ENCODE measurements around the gene KCNC3. TPM values are rescaled to one million over a fixed set of nuclear protein-coding genes. Genes with fewer than 3 reads are reported as not detected.
A peak's percentile ranks its signal among the peaks of the same experiment; 100 is the strongest.

KCNC3 gene
- total RNA-seq, 1 experiment from 2014 or later, result 17.3 TPM

DNA sequence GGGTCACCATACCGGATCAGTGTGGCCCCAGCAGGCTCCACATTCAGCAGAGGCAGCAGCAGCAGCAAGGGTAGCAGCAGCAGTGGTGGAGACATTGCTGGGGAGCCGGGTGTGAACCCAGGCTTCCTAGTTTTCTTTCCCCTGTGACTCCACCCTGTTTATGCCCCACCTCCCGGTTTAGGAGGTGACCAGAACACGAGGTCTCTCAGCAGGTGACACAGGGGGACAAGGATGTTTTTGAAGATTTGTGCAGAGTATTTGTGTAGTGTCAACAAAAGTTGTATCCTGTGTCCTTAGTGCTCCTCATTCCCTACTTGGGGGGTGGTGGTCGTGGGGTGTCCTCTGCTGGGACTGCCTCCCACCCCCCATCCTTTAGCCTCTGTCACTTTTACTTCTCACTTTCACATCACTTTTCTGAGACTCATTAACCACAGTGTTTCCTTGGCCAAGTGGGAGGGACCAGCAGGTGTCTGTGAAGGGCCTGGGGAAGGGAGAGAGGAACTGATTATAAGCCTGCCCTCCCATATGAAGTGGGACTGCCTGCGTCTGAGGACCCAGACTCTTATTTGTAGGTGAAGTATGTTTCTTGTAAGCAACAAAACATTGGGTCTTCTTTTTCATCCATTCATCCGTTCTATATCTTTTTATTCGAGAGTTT, 15.6 kb upstream of the KCNC3 start:
- Histone ChIP-seq H3K56ac (ENCODE audit: insufficient read length, low read depth, low read length) (no peak overlapping the region), H3K27me3 (ENCODE audit: insufficient read depth, low read length) (no peaks in the 10 kb centered on the region), H2BK5ac (ENCODE audit: insufficient read length, low read length) (no peak overlapping the region), H2AFZ (ENCODE audit: low read length) (no peak overlapping the region), H3K18ac (ENCODE audit: insufficient read length, low read depth, low read length) (no peak overlapping the region), H2BK20ac (ENCODE audit: low read depth, low read length, poor library complexity, severe bottlenecking) (no peak overlapping the region), H2AK5ac (ENCODE audit: insufficient read length, low read length) (no peak overlapping the region), H3K23ac (ENCODE audit: insufficient read length, low read depth, low read length) (no peak overlapping the region), H2BK15ac (ENCODE audit: low read depth, low read length) (no peak overlapping the region), H3K27ac (ENCODE audit: insufficient read length, low read depth, low read length) (no peak overlapping the region), H3K9me3 (ENCODE audit: control insufficient read depth, low read depth, low read length) (no peaks in the 10 kb centered on the region), H3K9ac (ENCODE audit: extremely low read depth, insufficient read length, low read length) (no peak overlapping the region), H4K5ac (ENCODE audit: insufficient read length, low read depth, low read length) (no peak overlapping the region), H3K4me2 (ENCODE audit: insufficient read depth, insufficient read length, low read length) (no peak overlapping the region), H4K91ac (ENCODE audit: insufficient read length, low read depth, low read length) (no peak overlapping the region), H4K20me1 (ENCODE audit: control insufficient read depth, insufficient read depth, insufficient read length) (no peaks in the 10 kb centered on the region), H3K79me2 (ENCODE audit: insufficient read depth, low read length) (no peaks in the 10 kb centered on the region), H2BK120ac (ENCODE audit: low read depth, low read length, poor library complexity, severe bottlenecking) (no peak overlapping the region), H3K79me1 (ENCODE audit: insufficient read depth, low read depth, low read length, poor library complexity, severe bottlenecking) (no peaks in the 10 kb centered on the region), H3K14ac (ENCODE audit: insufficient read depth, low read length) (no peak overlapping the region), H2BK12ac (ENCODE audit: insufficient read length, low read depth, low read length) (no peak overlapping the region), H4K8ac (replicated peaks; ENCODE audit: insufficient read length, low read depth, low read length) (no peak overlapping the region), H3T11ph (ENCODE audit: low read length) (no peak overlapping the region), H3K4ac (ENCODE audit: low read depth, low read length) (no peak overlapping the region), H3K23me2 (ENCODE audit: insufficient read length, low read depth, low read length, poor library complexity, severe bottlenecking) (no peaks in the 10 kb centered on the region), H3K4me1 (ENCODE audit: insufficient read depth, low read length) (no peaks in the 10 kb centered on the region)
- no peaks in the 10 kb centered on the region for H3K27me3 Mint-ChIP-seq (ENCODE audit: low read depth)
- H3K4me1 Mint-ChIP-seq, result no peaks in the 10 kb centered on the region
- DNase-seq, result no peak
- H3K4me3 Mint-ChIP-seq, result no peak overlapping the region
- TF ChIP-seq, protein P1, sequence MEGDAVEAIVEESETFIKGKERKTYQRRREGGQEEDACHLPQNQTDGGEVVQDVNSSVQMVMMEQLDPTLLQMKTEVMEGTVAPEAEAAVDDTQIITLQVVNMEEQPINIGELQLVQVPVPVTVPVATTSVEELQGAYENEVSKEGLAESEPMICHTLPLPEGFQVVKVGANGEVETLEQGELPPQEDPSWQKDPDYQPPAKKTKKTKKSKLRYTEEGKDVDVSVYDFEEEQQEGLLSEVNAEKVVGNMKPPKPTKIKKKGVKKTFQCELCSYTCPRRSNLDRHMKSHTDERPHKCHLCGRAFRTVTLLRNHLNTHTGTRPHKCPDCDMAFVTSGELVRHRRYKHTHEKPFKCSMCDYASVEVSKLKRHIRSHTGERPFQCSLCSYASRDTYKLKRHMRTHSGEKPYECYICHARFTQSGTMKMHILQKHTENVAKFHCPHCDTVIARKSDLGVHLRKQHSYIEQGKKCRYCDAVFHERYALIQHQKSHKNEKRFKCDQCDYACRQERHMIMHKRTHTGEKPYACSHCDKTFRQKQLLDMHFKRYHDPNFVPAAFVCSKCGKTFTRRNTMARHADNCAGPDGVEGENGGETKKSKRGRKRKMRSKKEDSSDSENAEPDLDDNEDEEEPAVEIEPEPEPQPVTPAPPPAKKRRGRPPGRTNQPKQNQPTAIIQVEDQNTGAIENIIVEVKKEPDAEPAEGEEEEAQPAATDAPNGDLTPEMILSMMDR (conservative IDR thresholded peaks at IDR 0.05), result no peak
- WGBS (ENCODE audit: extremely low coverage, insufficient read length, low lambda C conversion rate), result no CpG with 5 or more reads among the region's 8 CpGs
- peak overlapping the region in 1 of 3 experiments; percentile 20; a peak in 2 of 7 replicates for H3K27ac Mint-ChIP-seq
- H3K36me3 Mint-ChIP-seq (ENCODE audit: insufficient read depth in 1 of 3, low read depth in 3 of 3), result peaks cover 16 to 24% (median 17%) of the 10 kb centered on the region in 3 experiments
- peaks cover 0 to 5% of the 10 kb centered on the region in 2 experiments; a peak in 3 of 5 replicates for H3K9me3 Mint-ChIP-seq
